Neutrophil (primary cell): Measurements from ENCODE around the gene LARGE1.

ENCODE experiments used
- H3K27ac ChIP-seq: fragments of 200-600 bp; sonication (generic); 2 replicates; pipeline ENCODE4 v1.5.1; 2016; ENCODE audit warnings: mild to moderate bottlenecking, moderate library complexity
- H3K27me3 ChIP-seq: fragments of 200-600 bp; sonication (generic); 2 replicates; pipeline ENCODE4 v1.6.0; 2016; ENCODE audit warnings: mild to moderate bottlenecking
- H3K36me3 ChIP-seq: fragments of 200-600 bp; sonication (generic); 2 replicates; pipeline ENCODE4 v1.5.1; 2017
- H3K4me1 ChIP-seq, 2 experiments: fragments of 200-600 bp in 1 of 2; sonication (generic) in 1 of 2; 1 replicate in 1 of 2; 2 replicates in 1 of 2; pipeline versions ENCODE4 v1.5.1 to v1.6.1; 2013 to 2016; ENCODE audit warnings: low read depth in 1 of 2, low read length in 1 of 2, mild to moderate bottlenecking in 1 of 2, moderate library complexity in 1 of 2; ENCODE audit not compliant: control insufficient read depth in 1 of 2, insufficient read depth in 1 of 2
- H3K4me3 ChIP-seq, 2 experiments: fragments of 200-600 bp in 1 of 2; sonication (generic) in 1 of 2; 1 replicate in 1 of 2; 2 replicates in 1 of 2; pipeline ENCODE4 v1.5.1; 2013 to 2016; ENCODE audit warnings: low read depth in 1 of 2, low read length in 1 of 2, mild to moderate bottlenecking in 1 of 2, moderate library complexity in 1 of 2
- H3K9me3 ChIP-seq: fragments of 200-600 bp; sonication (generic); 2 replicates; pipeline ENCODE4 v1.5.1; 2016
- TF ChIP-seq, protein P1 (sequence below): fragments of 200-600 bp; sonication (generic); IDR thresholded peaks from 2 replicates; pipeline ENCODE4 v1.5.1; 2016; ENCODE audit warnings: antibody characterized with exemption

The LARGE1 gene

DNA sequence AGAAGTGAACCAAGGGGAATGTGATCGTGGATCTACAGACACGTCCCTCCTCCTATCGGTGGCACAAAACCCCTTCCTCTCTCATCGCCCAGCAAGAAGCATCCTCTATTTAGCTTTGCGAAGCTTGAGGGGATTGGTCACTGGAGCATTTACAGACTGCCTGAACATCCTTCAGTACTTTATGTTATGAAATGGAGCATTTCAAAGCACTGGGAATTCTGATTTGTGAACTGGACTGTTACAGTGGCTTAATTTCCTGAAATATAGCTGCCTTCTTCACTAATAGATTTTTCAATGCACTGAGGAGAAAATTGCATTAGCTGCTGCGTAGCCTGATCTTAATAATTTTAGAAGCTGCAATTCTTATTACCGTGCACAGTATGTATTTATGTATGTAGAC lies 344.5 kb downstream of the LARGE1 start:
- no peak overlapping the region for H3K27ac ChIP-seq
- no peak overlapping the region for H3K4me3 ChIP-seq
- H3K36me3 ChIP-seq: no peaks in the 10 kb centered on the region
- TF ChIP-seq, protein P1, sequence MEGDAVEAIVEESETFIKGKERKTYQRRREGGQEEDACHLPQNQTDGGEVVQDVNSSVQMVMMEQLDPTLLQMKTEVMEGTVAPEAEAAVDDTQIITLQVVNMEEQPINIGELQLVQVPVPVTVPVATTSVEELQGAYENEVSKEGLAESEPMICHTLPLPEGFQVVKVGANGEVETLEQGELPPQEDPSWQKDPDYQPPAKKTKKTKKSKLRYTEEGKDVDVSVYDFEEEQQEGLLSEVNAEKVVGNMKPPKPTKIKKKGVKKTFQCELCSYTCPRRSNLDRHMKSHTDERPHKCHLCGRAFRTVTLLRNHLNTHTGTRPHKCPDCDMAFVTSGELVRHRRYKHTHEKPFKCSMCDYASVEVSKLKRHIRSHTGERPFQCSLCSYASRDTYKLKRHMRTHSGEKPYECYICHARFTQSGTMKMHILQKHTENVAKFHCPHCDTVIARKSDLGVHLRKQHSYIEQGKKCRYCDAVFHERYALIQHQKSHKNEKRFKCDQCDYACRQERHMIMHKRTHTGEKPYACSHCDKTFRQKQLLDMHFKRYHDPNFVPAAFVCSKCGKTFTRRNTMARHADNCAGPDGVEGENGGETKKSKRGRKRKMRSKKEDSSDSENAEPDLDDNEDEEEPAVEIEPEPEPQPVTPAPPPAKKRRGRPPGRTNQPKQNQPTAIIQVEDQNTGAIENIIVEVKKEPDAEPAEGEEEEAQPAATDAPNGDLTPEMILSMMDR: no peak
- no peaks in the 10 kb centered on the region for H3K4me1 ChIP-seq
- H3K9me3 ChIP-seq: no peaks in the 10 kb centered on the region
- no peaks in the 10 kb centered on the region for H3K27me3 ChIP-seq

- Histone ChIP-seq H3K9me3 (no peaks in the 10 kb centered on the region), H3K27me3 (no peaks in the 10 kb centered on the region), H3K4me3 (no peak overlapping the region), H3K36me3 (no peaks in the 10 kb centered on the region), H3K4me1 (no peaks in the 10 kb centered on the region), H3K27ac (no peak overlapping the region)
- TF ChIP-seq, protein P1: no peak
These were observed 345.2 kb downstream of the LARGE1 start for GRCh38 chr22:33575041-33575440.

GRCh38 chr22:33573479-33573878 lies 346.8 kb downstream of the LARGE1 start:
- TF ChIP-seq, protein P1: no peak
- Histone ChIP-seq H3K4me3 (no peak overlapping the region), H3K27ac (no peak overlapping the region), H3K36me3 (no peaks in the 10 kb centered on the region), H3K4me1 (no peaks in the 10 kb centered on the region), H3K9me3 (no peaks in the 10 kb centered on the region), H3K27me3 (no peaks in the 10 kb centered on the region)

DNA sequence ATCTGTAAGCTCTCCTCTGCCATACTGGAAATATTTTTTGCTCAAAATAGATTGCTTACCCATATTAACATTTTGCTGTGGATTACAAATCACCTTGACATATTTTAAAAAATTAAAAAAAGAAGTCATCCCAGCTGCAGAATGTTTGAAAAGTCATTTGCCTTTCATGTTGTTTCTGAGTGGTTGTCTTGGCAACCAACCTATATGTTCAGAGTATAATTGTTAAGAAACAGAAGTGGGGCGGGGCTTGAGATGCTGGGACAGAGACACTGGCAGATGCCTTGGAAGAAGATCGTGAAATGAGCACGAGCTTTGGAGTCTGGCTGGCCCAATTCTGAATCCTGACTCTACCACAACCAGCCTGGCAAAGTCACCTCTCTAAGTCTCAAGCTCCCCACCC lies 348.2 kb downstream of the LARGE1 start:
- no peak overlapping the region for H3K27ac ChIP-seq
- no peaks in the 10 kb centered on the region for H3K27me3 ChIP-seq
- TF ChIP-seq, protein P1: no peak
- H3K4me3 ChIP-seq: no peak overlapping the region
- no peaks in the 10 kb centered on the region for H3K4me1 ChIP-seq
- no peaks in the 10 kb centered on the region for H3K9me3 ChIP-seq
- no peaks in the 10 kb centered on the region for H3K36me3 ChIP-seq

DNA sequence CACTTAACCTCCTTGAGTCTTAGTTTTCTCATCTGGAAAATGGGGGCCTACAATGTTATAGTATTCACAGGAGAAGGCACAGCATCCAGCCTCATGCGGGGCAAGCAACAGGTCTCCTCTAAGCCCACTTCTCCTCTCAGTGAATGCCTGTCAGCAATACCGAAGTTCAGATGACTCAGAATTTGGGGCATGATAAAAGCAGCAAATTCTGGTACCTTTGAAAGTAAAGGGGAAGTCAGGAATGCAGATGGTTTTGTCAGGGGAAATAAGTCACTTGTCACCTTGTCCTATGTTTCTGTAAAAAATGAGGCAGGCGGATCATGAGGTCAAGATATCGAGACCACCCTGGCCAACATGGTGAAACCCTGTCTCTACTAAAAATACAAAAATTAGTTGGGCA lies 350.2 kb downstream of the LARGE1 start:
- H3K4me3 ChIP-seq: no peak overlapping the region
- TF ChIP-seq, protein P1: no peak

GRCh38 chr22:33569559-33569958 lies 350.7 kb downstream of the LARGE1 start:
- Histone ChIP-seq H3K27me3 (no peaks in the 10 kb centered on the region), H3K27ac (no peak overlapping the region), H3K4me1 (no peaks in the 10 kb centered on the region), H3K9me3 (no peaks in the 10 kb centered on the region), H3K4me3 (no peak overlapping the region), H3K36me3 (no peaks in the 10 kb centered on the region)
- TF ChIP-seq, protein P1: no peak

More for the DNA sequence above, 350.2 kb downstream of the LARGE1 start:
- Histone ChIP-seq H3K27me3 (no peaks in the 10 kb centered on the region), H3K27ac (no peak overlapping the region), H3K4me1 (no peaks in the 10 kb centered on the region), H3K36me3 (no peaks in the 10 kb centered on the region), H3K9me3 (no peaks in the 10 kb centered on the region)
